ES-I3 (cell line): ENCODE data around the gene RPAIN.

Experiments
- H3K36me3 ChIP-seq: 2 replicates; pipeline ENCODE4 v1.6.1; 2013; ENCODE audit warnings: mild to moderate bottlenecking, low read length, control low read depth, moderate library complexity; ENCODE audit not compliant: insufficient read depth
- H3K4me1 ChIP-seq: 2 replicates; pipeline ENCODE4 v1.6.1; 2013; ENCODE audit warnings: mild to moderate bottlenecking, control low read depth, low read length; ENCODE audit not compliant: insufficient read depth
- H3K9ac ChIP-seq: 2 replicates; pipeline ENCODE4 v1.6.1; 2013; ENCODE audit warnings: low read depth, mild to moderate bottlenecking, low read length, moderate library complexity
- H3K9me3 ChIP-seq: 2 replicates; pipeline ENCODE4 v1.6.1; 2013; ENCODE audit warnings: mild to moderate bottlenecking, low read length, moderate library complexity; ENCODE audit not compliant: control insufficient read depth, insufficient read depth

RPAIN gene, protein sequence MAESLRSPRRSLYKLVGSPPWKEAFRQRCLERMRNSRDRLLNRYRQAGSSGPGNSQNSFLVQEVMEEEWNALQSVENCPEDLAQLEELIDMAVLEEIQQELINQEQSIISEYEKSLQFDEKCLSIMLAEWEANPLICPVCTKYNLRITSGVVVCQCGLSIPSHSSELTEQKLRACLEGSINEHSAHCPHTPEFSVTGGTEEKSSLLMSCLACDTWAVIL

DNA sequence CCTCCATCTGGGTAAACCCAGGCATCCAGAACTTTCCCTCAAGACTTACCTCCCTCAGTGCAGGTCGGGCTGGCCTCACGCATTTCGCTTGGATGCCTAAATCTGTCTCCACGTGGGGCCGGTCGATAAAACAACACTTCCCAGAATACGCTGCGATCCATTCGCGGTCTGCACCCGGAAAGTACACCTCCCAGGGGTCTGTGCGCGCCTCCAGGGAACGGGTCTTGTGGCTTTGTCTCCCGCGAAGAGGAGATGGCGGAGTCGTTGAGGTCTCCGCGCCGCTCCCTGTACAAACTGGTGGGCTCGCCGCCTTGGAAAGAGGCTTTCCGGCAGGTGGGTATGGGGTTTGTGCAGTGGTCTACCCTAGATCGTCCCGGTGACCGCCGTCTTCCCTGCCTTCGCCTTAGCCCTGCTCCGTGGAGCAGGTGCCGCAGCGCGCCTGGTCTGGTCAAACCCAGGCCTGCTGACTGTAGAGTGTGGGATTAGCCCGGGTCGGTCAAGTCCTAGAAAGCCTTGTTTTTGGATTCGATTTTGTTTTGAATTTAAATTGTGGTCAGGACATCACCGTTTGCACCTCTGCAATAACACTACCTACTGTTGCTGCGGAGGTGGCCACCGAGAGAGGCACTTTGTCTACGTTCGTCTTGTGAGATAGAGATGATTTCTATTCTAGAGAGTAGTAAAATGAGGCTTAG is at the start of gene RPAIN:
Gene RPAIN, plus strand, starts transcription at position 224 of the 695 bp plus-strand sequence. Its CDS starts 29 bp downstream, at position 253.
- peaks cover 12% of the 10 kb centered on the region for H3K36me3 ChIP-seq
- H3K4me1 ChIP-seq: no peaks in the 10 kb centered on the region
- peak within 1 kb of the TSS; percentile 97 for H3K9ac ChIP-seq
- H3K9me3 ChIP-seq: no peaks in the 10 kb centered on the region

DNA sequence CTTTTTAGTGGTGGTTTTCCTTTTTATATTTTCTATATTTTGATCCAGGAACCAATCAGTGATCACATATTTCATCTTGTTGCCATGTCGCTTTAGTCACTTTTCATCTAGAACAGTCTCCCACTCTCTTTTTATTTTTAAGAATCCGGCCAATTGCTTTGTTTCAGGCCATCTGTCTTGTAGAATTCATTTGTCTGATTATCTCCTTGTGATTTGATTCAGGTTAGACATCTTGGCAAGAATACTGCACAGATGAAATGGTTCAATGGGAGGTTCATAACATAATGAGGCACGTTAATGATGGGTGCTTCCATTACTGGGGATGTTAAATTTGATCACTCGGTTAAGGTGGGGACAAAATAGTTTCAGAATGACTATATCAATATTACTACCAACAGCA is 49.6 kb upstream of the RPAIN start:
- peaks cover 7% of the 10 kb centered on the region for H3K36me3 ChIP-seq
- no peaks in the 10 kb centered on the region for H3K4me1 ChIP-seq
- H3K9me3 ChIP-seq: no peaks in the 10 kb centered on the region
- no peak overlapping the region for H3K9ac ChIP-seq

DNA sequence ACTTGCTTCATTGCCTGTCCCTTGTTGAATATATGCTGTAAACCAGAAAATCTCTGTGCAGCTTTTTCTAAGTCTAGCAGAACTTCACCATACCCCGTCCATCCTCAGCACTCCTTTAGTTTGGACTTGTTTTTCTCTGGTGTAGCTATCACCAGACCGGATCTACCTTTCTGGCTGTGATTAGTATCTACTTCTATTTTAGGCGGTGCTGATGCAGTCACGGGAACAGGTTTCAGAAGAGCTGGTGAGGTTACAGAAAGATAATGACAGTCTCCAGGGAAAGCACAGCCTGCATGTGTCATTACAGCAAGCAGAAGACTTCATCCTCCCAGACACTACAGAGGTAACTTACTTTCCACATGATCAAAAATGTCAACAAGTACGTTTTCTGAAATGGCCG is 46.9 kb upstream of the RPAIN start:
- Histone ChIP-seq H3K9me3 (no peaks in the 10 kb centered on the region), H3K9ac (no peak overlapping the region), H3K36me3 (peaks cover 7% of the 10 kb centered on the region), H3K4me1 (no peaks in the 10 kb centered on the region)

DNA sequence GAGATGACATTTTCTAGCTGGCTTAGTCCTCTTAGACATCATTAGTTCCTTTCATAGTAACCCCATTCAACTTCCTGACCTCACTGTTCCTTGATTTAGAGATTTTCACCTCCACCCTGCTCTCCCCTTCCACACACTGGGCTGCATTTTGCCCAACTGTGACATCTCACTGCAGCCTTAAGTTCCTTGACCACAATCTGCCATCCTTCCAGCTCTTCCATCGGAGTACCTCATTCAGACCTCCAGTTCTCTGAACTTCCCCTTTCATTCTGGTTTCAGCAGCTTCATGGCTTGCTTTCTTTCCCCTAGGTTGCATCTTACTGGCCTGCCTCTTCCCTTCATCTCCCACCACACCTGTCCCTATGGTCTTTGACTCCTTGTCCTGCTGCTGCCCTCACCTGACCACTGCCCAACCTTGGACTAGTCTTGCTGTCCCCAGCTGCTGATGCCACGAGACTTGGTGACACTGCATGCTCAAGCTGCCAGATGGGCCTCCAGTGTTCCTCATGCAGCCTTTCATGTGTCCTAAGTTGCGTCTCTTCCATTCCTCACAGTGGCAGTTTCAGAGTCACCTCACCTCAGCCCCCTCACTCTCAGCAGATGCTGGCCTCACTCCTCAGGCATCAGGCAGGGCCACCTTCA is 41.3 kb upstream of the RPAIN start:
- Histone ChIP-seq H3K4me1 (no peaks in the 10 kb centered on the region), H3K9ac (no peak overlapping the region), H3K36me3 (peaks cover 16% of the 10 kb centered on the region)

DNA sequence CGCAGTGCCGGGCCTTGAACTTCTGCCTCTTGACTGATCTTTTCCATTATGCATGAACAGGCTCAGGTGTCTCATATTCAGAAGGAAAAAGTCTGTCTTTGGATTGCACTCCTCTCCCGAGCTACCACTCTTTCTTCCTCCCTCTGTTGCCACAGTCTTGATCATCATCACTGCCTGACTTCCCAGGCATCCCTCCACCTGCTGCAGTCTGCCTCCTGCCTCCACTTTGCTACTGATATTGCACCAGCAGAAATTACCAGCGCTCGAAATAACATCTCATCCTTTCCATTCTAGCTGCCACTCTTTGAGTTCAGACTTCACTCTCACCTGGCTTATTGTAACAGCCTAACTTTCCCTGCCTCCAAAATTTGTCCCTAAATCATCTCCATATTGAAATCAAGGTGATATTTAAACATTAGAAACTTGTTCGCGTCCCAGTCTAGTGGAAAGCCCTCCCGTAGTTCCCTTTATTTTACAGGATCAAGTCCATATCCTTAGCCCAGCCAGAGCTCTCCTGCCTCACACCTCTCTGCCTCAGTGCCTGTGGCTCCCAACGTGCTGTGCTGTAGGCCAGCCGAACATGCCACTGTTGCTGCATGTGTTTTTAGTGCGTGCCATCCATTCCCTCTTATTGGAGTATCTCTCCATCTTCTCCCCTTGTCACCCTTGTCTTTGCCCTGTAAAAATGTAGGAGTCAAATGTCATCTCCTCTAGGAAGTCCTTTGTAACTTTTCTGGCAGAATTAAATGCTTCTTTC is 40.5 kb upstream of the RPAIN start:
- Histone ChIP-seq H3K9ac (no peak overlapping the region), H3K9me3 (no peaks in the 10 kb centered on the region), H3K36me3 (peaks cover 18% of the 10 kb centered on the region), H3K4me1 (no peaks in the 10 kb centered on the region)

More for the DNA sequence above, 41.3 kb upstream of the RPAIN start:
- H3K9me3 ChIP-seq: no peaks in the 10 kb centered on the region

DNA sequence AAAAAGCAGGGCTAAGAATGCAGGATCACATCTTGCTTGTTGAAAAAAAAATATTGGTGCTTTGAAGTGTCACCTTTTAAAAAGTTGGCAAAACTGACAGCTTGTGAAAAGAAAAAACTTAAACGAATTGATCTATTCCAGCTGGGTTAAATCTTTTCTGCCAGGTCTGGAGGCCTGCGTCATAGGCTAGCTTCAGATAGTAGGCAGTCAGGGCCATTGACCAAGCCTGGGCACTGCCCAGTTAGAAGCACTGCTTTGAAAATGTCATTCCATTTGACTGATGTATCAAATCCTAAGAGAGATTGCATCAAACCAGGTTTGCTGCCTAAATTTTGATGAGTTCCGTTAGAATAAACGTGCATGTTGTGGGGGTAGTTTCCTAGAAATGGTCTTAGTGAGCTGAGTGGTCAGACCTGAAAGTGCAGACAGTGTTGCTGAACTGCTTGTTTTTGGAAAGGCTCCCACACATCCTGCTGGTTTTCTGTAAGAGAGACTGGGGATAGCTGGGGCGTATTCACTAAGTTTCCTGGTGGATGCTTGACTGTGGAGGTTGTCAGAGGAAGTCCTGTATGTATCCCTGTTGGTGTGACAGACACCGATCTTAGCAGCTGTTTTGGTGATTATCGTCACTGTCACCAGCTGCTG is 39.4 kb upstream of the RPAIN start:
- Histone ChIP-seq H3K9ac (no peak overlapping the region), H3K9me3 (no peaks in the 10 kb centered on the region), H3K4me1 (no peaks in the 10 kb centered on the region), H3K36me3 (peaks cover 27% of the 10 kb centered on the region)

DNA sequence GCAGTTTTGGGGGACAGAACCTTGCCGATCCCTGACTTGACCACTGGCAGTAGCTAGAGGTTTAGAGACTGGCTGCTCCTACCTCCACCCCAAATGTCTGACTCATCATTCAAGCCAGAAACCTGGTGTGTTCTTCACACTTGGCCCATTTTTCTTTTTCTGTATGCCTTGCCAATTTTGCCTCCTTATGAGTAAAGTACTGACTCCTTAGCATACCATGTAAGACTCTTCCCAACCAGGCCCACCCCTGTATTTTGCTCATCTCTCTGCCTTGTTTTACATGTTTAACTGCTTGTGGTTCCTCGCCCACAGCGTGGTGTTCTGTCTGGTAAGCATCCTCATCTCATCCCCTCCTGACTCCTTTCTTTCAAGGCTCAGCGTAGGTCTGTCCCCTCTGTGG is 38.4 kb upstream of the RPAIN start:
- H3K36me3 ChIP-seq: peaks cover 35% of the 10 kb centered on the region

DNA sequence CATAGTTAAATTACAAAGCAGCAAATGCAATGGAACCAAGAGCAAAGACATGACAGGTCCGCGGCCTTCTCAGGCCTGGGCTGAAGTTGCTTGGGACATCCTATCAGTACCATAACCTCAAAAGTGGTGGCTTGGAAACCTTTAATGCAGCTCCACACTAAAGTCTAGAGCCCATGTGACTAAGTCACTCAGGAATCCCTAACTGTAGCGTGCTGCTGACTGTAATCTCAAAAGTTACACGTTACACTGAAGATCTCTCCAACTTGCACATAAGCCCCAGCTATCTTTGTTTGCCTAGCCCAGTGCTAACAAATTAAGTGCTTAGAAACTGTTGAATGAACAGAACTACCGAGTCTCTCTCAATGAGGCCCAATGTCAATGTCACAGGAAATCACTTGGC is 28.3 kb upstream of the RPAIN start:
- Histone ChIP-seq H3K9ac (no peak overlapping the region), H3K36me3 (peaks cover 47% of the 10 kb centered on the region), H3K4me1 (no peaks in the 10 kb centered on the region), H3K9me3 (no peaks in the 10 kb centered on the region)

More for the DNA sequence above, 38.4 kb upstream of the RPAIN start:
- no peaks in the 10 kb centered on the region for H3K9me3 ChIP-seq
- H3K4me1 ChIP-seq: no peaks in the 10 kb centered on the region
- no peak overlapping the region for H3K9ac ChIP-seq

DNA sequence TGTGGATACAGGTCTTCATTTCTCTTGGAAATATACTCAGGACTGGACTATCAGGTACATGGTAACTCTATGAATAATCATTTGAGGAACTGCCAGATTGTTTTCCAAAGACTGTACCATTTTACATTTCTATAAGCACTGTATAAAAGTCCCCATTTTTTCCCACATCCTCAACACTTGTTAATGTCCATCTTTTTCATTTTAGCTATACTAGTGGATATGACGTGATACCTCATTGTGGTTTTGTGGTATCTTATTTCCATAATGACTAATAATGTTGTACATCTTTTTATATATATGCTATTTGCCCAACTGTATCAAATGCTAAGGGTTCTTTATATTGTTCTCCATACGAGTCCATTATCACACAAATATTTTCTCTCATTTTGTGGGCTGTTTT is 23.4 kb upstream of the RPAIN start:
- Histone ChIP-seq H3K36me3 (peaks cover 33% of the 10 kb centered on the region), H3K4me1 (no peaks in the 10 kb centered on the region), H3K9ac (no peak overlapping the region), H3K9me3 (no peaks in the 10 kb centered on the region)

DNA sequence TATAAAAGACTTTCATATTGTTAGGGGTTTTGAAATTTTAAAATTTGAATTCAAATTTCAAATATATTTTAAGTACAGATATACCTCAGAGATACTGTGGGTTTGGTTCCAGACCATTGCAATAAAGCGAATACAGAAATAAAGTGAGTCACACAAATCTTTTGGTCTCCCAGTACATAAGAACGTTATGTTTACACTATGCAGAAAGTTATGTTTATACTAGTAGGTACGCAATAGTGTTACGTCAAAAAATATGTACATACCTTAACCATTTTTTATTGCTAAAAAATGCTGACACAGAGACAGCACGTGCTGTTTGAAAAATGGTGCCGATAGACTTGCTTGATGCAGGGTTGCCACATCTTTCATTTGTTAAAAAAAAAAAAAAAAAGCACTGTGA is 20.2 kb upstream of the RPAIN start:
- no peak overlapping the region for H3K9ac ChIP-seq
- H3K36me3 ChIP-seq: peaks cover 17% of the 10 kb centered on the region
- no peaks in the 10 kb centered on the region for H3K4me1 ChIP-seq
- H3K9me3 ChIP-seq: no peaks in the 10 kb centered on the region

DNA sequence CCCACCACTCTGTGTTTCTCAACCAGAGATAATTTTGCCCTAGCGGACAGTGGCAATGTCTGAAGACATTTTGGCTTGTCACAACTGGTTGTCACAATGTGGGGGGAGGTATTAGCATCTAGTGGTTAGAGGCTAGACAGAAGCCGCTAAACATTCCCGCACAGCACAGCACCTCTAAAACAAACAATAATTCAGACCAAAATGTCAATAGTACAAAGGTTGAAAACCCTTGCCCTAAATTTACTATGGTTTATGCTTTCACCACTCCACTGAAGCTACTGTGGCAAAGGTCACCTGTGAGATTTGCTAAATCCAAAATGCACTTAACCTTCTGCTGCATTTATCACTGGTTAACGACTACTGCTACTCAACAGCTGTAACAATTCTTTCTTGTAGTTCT is 14.6 kb upstream of the RPAIN start:
- Histone ChIP-seq H3K4me1 (no peaks in the 10 kb centered on the region), H3K9me3 (no peaks in the 10 kb centered on the region), H3K9ac (no peak overlapping the region), H3K36me3 (peaks cover 47% of the 10 kb centered on the region)

DNA sequence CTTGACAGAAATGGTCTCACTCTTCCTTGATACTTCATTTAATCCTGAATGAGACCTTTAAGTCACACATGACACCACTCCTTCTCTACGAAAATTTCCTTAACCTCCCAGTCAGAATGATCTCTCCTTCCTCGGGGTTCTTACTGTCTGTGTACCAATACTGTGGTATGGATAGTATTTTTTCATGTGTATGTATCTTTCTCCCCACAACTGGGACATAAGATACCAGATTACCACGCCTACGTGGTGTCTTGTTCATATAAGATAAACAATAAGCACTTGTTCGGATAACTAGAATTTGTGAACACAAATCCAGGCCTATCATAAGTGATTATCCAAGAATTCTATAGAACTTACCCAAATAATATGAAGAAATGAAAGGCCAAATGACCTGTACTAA is 11.8 kb upstream of the RPAIN start:
- Histone ChIP-seq H3K9ac (no peak overlapping the region), H3K36me3 (peaks cover 60% of the 10 kb centered on the region), H3K9me3 (no peaks in the 10 kb centered on the region), H3K4me1 (no peaks in the 10 kb centered on the region)

DNA sequence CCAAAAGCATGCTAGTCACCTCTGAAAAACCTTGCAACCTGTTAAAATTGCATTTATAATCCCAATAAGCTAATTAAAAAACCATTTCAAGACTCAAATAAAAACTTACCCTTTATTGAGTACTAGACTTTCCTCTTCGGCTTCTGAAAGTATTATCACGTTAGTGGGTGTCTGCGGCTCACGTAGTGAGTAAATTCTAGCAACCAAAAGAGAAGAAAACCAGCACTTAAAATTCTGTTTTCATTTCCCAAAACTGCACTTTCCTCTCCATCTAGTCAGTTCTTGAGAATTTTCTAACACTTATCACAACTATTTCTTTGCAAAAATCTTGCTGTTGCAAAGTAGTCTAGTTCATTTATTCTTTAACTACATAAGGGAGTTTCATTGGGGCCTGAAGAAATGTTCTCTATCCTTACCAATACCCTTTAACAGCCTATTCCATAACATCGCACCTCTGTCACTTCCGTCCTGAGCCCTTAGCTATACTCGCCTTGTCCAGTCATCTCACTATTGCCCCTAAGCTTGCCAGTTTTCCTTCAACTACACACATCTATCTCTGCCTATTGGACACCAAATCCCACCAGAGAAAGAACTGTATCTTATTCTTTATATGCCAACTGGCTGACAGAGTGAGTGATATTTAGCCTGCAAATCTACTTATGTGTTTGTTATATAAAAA is 9.2 kb upstream of the RPAIN start:
- H3K36me3 ChIP-seq: peaks cover 55% of the 10 kb centered on the region
- no peak overlapping the region for H3K9ac ChIP-seq
- no peaks in the 10 kb centered on the region; the same call in 1 of the 2 replicates for H3K4me1 ChIP-seq
- H3K9me3 ChIP-seq: no peaks in the 10 kb centered on the region

DNA sequence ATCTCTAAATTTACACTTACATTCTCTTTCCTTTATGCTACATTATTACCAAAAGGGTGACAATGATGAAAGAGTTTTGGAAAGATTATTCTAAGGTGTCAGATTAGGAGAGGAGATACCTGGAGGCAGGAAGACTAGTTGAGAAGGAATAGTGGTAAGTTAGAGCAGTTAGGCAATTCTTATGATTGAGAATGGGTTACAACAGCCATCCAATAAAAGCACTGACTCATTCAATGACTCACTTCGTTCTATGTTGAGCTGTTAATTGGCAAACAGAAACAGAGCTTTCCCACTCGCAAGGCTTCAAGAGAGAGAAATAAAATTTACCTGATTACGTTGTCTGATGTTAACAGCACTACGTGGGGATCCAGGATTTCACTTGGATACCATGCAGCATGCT is 6.3 kb upstream of the RPAIN start:
- Histone ChIP-seq H3K9ac (no peak overlapping the region), H3K4me1 (no peaks in the 10 kb centered on the region; the same call in 1 of the 2 replicates), H3K36me3 (peaks cover 34% of the 10 kb centered on the region), H3K9me3 (no peaks in the 10 kb centered on the region)
